Stimulated activated naive B cell treated with anti-CD40 and anti-IgM and Interleukin-4, amounts not matched to agents 10 μg/mL and 1 μg/mL and 100 μg/mL, for 72 hours (primary cell): Measurements from ENCODE around the gene RTP5.

Source experiments
- ATAC-seq, 2 donors: fragments of 150-1000 bp; cut with Tn5 transposase; replicated peaks; 2 replicates each; pipeline ENCODE4 v1.10.0; 2021; ENCODE audit warnings: moderate library complexity in 1 of 2
- DNase-seq: peaks from one replicate; pipeline ENCODE4 v3.0.0; 2021
- H3K27ac Mint-ChIP-seq: one replicate; pipeline ENCODE4 v1.8.0; 2022; ENCODE audit warnings: mild to moderate bottlenecking, mixed read lengths
- H3K27me3 Mint-ChIP-seq, 2 donors: one replicate each; pipeline ENCODE4 v1.8.0; 2022; ENCODE audit warnings: mixed read lengths in 2 of 2
- H3K36me3 Mint-ChIP-seq, 2 donors: one replicate each; pipeline ENCODE4 v1.8.0; 2022; ENCODE audit warnings: mixed read lengths in 2 of 2, mild to moderate bottlenecking in 1 of 2
- H3K4me1 Mint-ChIP-seq, 2 donors: one replicate each; pipeline ENCODE4 v1.8.0; 2022; ENCODE audit warnings: mixed read lengths in 2 of 2, mild to moderate bottlenecking in 1 of 2
- H3K4me3 Mint-ChIP-seq, 2 donors: one replicate each; pipeline ENCODE4 v1.8.0; 2022; ENCODE audit warnings: mild to moderate bottlenecking in 2 of 2, mixed read lengths in 2 of 2, moderate library complexity in 1 of 2
- H3K9me3 Mint-ChIP-seq, 2 donors: one replicate each; pipeline ENCODE4 v1.8.0; 2022; ENCODE audit warnings: mixed read lengths in 2 of 2, mild to moderate bottlenecking in 1 of 2

The RTP5 gene

DNA sequence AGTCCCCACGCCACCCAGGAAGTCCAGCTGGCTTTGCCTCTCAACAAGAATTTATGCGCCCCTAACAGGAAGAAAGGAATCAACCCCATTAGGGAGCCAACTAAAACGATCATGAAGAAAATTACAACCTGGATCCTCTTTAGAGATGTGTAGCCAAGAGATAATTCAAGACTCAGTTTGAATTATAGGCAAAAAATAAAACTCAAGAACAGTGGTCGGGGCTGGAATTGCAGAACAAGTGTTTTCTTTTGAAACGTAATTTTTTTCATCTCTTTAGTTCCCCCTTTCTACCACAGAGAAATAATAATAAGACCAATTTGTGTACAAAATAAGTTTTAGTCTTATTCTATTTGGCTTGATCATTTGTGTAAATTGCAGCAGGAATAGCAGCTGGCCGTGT lies 33.2 kb upstream of the RTP5 start:
- DNase-seq (no peak), ATAC-seq (no peak)
- H3K9me3 Mint-ChIP-seq: peaks cover 5 to 6% of the 10 kb centered on the region in 2 donors
- H3K36me3 Mint-ChIP-seq: no peaks in the 10 kb centered on the region
- peaks cover 9 to 11% of the 10 kb centered on the region in 2 donors for H3K27me3 Mint-ChIP-seq
- no peak overlapping the region for H3K4me3 Mint-ChIP-seq
- no peak overlapping the region for H3K27ac Mint-ChIP-seq
- H3K4me1 Mint-ChIP-seq: peaks cover 0 to 4% of the 10 kb centered on the region in 2 donors

DNA sequence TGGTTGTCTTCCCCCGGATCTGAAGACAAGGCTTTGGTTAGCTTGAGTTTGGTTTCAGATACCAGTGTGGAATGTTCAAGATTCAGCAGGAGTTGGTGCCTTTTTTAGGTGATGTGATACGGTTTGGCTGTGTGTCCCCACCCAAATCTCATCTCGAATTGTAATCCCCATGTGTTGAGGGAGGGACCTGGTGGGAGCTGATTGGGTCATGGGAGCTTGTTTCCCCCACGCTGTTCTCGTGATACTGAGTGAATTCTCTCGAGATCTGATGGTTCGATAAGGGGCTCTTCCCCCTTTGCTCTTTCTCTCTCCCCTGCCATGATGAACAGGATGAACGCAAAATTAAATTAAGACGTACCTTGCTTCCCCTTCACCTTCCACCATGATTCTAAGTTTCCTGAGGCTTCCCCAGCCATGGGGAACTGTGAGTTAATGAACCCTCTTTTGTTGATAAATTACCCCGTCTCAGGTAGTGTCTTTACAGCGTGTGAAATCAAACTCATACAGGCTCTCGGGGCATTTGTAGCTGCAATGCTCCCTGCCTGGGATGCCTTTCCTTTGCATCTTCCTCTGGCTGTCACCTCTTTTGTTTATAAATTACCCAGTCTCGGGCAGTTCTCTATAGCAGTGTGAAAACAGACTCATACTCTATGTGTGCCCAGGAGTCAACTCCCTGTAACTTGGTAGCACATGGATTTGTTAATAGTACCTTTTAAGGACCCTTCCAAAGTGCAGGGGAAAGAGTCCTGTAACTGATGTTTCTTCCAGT lies 32.1 kb upstream of the RTP5 start:
- H3K9me3 Mint-ChIP-seq: peaks cover 5 to 6% of the 10 kb centered on the region in 2 donors
- ATAC-seq (no peak), DNase-seq (no peak)
- H3K4me3 Mint-ChIP-seq: no peak overlapping the region
- H3K27me3 Mint-ChIP-seq: peaks cover 4 to 10% of the 10 kb centered on the region in 2 donors
- H3K4me1 Mint-ChIP-seq: peaks cover 4% of the 10 kb centered on the region in 2 donors
- no peaks in the 10 kb centered on the region for H3K36me3 Mint-ChIP-seq
- no peak overlapping the region for H3K27ac Mint-ChIP-seq

DNA sequence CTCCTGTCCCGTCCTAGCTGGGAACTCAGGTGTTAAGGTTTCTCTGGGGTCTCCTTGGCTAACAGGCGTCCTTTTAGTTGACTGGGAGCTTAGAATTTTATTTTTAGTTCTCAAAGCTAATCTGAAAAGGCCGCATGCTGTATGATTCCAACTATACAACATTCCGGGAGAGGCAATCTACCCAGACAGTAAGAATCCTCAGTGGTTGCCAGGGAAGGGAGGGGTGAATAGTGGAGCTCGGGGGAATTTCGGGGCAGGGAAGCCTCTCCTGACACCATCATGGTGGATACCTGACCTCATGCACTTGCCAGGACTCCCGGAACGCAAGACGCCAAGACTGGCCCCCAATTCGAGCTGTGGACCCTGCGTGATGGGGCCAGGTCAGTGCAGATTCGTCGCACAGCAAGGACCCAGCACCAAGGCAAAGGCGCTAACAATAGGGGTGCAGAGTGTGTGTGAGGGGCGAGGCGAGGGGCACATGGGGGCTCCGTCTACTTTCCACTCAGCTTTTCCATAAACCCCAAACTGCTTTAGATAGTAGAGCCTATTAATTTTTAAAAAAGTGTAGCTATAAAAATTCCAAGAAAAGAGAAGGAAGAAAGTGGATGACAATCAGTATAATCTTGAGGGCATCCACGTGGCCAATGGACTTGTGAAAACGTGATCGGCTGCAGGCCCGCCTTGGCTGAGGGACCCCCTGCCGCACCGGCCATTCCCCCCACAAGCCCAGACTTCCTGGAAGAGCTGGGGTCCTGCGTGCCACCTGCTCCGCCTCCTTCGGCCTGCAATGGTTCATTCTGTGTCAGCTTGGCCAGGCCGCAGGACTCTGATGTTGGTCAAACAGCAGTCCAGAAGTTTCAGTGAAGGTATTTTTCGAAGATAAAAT lies 28.1 kb upstream of the RTP5 start:
- Mint-ChIP-seq H3K4me1 (peaks cover 27 to 39% of the 10 kb centered on the region in 2 donors), H3K9me3 (peaks cover 0 to 1% of the 10 kb centered on the region in 2 donors), H3K4me3 (no peak overlapping the region), H3K36me3 (peaks cover 1 to 3% of the 10 kb centered on the region in 2 donors), H3K27me3 (peaks cover 9% of the 10 kb centered on the region in 2 donors), H3K27ac (no peak overlapping the region)
- ATAC-seq (no peak), DNase-seq (no peak)

DNA sequence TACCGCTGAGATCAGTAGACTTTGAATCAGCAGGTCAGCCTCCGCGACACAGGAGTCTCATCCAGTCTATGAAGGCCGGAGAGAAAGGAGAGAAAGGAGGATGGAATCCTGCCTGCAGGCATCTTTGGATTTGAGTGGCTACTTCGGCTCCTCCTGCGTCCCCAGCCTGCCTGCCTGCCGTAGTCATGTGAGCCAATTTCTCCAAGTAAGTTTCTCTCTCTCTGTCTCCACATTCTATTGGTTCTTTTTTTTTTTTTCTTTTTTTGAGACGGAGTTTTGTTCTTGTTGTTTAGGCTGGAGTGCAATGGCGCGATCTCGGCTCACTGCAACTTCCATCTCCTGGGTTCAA lies 27.5 kb upstream of the RTP5 start:
- Mint-ChIP-seq H3K27me3 (peaks cover 12% of the 10 kb centered on the region in 2 donors), H3K4me1 (peaks cover 29 to 42% of the 10 kb centered on the region in 2 donors), H3K36me3 (peaks cover 2 to 3% of the 10 kb centered on the region in 2 donors), H3K9me3 (peaks cover 0 to 1% of the 10 kb centered on the region in 2 donors), H3K4me3 (no peak overlapping the region), H3K27ac (no peak overlapping the region)
- DNase-seq (no peak), ATAC-seq (no peak)

DNA sequence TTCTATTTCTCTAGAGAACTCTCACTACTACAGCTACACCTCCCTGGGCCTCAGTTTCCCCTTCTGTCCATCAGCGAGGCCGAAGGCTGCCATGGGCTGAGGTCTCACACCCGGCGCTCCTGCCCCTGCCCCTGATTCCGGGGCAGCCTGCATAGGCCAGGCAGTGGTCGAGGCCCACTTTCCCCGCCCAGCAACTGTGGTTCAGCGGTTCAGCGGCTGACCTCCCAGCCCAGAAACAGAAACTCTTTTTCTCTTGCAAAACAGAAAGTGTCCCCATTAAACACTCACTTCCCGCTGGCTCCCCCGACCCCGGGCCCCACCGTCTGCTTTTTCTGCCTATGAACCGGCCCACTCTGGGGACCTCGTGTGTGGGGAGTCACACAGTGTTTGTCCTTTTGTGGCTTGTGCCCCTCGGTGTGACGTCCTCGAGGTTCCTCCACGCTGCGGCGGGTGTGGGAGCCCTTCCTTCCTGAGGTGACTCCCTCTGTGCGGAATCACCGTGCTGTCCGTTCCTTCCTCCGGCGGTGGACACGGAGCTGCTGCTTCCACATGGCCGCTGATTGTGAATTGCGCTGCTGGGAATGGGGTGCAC lies 26.8 kb upstream of the RTP5 start:
- ATAC-seq: peak; percentile 49 to 59
- Mint-ChIP-seq H3K36me3 (peaks cover 3% of the 10 kb centered on the region in 2 donors), H3K4me1 (peaks cover 29 to 42% of the 10 kb centered on the region in 2 donors), H3K4me3 (peak overlapping the region; percentile 79), H3K27me3 (peaks cover 12% of the 10 kb centered on the region in 2 donors), H3K9me3 (peaks cover 0 to 1% of the 10 kb centered on the region in 2 donors), H3K27ac (peak overlapping the region; percentile 94)
- peak; percentile 58 for DNase-seq

DNA sequence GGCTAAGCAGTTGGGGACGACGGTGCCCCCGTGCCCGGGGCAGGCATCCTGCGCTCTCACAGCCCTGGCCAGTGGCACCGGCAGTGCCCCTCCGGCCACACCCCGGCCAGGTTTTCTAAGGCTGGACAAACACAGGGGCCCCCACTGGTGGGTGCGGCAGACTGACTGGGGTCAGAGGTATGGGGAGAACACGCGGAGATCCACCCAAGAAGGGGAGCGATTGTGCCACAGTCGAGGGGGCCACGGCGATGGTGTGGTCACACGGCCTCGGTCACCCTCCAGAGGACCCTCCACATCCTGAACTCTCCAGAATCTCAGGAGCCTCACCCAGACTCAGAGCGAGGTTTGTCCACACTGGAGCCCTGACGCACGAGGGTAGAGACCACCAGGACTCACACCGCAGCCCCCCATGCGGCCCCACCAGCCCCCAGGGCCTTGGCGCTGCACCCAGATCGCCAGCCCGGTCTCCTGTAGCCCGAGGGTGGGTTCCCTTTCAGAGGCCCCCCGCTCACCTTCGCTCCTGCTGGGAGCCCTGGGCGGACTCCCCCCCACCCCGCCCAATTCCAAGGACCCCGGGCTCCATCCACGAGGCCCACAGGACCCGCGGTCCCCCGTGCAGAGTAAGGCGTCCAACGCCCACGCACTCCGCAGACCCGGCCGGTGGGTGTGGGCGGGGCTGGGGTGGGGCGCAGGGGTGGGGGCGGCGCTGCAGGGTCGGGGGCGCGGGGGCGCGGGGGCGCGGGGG lies 26.0 kb upstream of the RTP5 start:
- peaks cover 3% of the 10 kb centered on the region in 2 donors for H3K36me3 Mint-ChIP-seq
- ATAC-seq (peak; percentile 1 to 2), DNase-seq (no peak)
- peaks cover 0 to 1% of the 10 kb centered on the region in 2 donors for H3K9me3 Mint-ChIP-seq
- peak overlapping the region; percentile 94 for H3K27ac Mint-ChIP-seq
- H3K4me1 Mint-ChIP-seq: peaks cover 29 to 42% of the 10 kb centered on the region in 2 donors
- H3K27me3 Mint-ChIP-seq: peaks cover 12% of the 10 kb centered on the region in 2 donors
- peak overlapping the region; percentile 79 for H3K4me3 Mint-ChIP-seq

DNA sequence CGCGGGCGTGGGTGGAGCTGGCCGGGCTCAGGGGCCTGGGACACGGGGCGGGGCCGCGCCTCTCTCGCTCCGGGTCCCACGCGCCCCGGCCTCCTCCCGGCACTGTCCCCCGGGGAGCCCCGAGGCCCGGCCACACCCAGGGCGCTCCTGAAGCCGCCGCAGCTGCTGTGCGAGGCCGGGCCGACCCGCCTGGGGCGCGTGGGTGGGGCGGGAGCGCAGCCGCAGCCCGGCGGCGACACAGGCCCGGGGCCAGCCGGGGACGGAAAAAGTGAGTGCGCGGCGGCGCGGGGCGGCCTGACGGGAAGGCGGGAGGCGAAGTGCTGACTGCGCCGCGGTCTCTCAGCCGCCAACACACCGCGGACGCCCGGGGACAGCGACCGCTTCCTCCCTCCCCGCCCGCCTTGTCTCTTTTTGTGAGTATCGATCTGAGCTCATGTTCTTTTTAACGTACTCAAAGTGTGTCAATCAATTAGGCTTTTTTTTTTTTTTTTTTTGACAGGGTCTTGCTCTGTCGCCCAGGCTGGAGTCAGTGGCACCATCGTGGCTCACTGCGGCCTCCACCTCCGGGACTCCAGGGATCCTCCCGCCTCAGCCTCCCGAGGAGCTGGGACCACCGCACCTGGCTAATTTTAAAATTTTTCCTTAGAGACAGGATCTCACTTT lies 25.3 kb upstream of the RTP5 start:
- DNase-seq (peak; percentile 85), ATAC-seq (peak; percentile 91 to 93)
- peaks cover 28 to 42% of the 10 kb centered on the region in 2 donors for H3K4me1 Mint-ChIP-seq
- peaks cover 5 to 6% of the 10 kb centered on the region in 2 donors for H3K36me3 Mint-ChIP-seq
- H3K4me3 Mint-ChIP-seq: peak overlapping the region; percentile 78
- H3K27ac Mint-ChIP-seq: peak overlapping the region; percentile 94
- H3K9me3 Mint-ChIP-seq: peaks cover 0 to 1% of the 10 kb centered on the region in 2 donors
- H3K27me3 Mint-ChIP-seq: peaks cover 12 to 20% of the 10 kb centered on the region in 2 donors

DNA sequence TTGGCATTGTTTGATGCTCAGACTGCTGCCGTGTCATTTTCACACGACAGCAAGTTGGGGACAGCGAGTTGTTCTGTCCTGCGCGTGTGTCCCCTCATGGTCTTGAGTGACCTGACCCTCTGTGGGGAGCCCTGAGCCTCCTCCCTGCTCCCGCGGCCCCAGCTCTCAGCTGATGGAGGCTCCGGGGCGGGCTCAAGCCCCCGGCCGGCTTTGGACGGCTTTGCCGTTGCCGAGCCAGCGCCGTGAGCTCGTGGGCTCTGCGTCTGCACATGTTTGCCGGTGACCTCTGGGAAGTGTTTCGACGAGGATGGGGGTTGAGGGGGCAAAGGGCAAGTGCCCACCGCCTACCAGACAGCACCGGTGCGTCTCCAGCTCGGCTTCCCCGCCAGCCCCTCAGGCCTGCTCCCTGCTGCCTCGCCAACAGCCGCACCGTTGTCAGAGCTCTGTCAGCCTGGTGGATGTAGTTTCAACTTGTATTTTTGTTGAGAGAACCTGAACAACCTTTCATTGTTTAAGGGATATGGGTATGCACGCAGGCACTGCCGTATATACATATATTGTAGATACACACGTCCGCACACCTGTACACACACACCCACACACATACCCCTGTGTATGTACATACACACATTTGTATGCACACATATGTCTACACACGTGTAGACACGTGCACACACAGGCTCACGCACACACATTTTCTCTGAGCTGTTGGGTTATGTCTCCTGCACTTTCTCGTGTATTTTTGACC lies 24.5 kb upstream of the RTP5 start:
- Mint-ChIP-seq H3K36me3 (peaks cover 5 to 6% of the 10 kb centered on the region in 2 donors), H3K4me3 (peak overlapping the region; percentile 53 to 78), H3K27ac (peak overlapping the region; percentile 65), H3K4me1 (peaks cover 28 to 42% of the 10 kb centered on the region in 2 donors), H3K9me3 (peaks cover 0 to 1% of the 10 kb centered on the region in 2 donors), H3K27me3 (peaks cover 12 to 24% of the 10 kb centered on the region in 2 donors)
- DNase-seq (no peak), ATAC-seq (no peak)

DNA sequence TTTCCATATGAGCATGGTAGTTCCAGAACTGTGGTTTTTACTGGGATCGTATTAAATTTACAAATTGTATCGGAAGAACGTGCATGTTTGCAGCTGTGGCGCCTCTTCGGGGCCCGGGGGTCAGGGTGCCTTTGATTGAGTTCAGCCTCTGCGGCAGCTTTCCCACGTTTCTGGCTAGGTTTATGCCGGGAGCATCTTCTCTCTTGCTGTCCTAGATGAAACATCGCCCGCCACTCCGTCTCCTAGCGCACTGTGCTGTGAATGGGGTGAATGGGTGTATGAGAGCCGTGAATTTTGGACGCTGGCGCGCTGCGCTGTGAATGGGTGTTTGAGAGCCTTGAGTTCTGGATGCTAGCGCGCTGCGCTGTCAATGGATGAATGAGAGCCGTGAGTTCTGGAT lies 23.1 kb upstream of the RTP5 start:
- DNase-seq: no peak
- ATAC-seq: no peak
- H3K4me1 Mint-ChIP-seq: peaks cover 28 to 42% of the 10 kb centered on the region in 2 donors
- no peak overlapping the region for H3K27ac Mint-ChIP-seq
- H3K27me3 Mint-ChIP-seq: peaks cover 12 to 24% of the 10 kb centered on the region in 2 donors
- H3K4me3 Mint-ChIP-seq: no peak overlapping the region
- peaks cover 5 to 8% of the 10 kb centered on the region in 2 donors for H3K36me3 Mint-ChIP-seq
- peaks cover 0 to 1% of the 10 kb centered on the region in 2 donors for H3K9me3 Mint-ChIP-seq

DNA sequence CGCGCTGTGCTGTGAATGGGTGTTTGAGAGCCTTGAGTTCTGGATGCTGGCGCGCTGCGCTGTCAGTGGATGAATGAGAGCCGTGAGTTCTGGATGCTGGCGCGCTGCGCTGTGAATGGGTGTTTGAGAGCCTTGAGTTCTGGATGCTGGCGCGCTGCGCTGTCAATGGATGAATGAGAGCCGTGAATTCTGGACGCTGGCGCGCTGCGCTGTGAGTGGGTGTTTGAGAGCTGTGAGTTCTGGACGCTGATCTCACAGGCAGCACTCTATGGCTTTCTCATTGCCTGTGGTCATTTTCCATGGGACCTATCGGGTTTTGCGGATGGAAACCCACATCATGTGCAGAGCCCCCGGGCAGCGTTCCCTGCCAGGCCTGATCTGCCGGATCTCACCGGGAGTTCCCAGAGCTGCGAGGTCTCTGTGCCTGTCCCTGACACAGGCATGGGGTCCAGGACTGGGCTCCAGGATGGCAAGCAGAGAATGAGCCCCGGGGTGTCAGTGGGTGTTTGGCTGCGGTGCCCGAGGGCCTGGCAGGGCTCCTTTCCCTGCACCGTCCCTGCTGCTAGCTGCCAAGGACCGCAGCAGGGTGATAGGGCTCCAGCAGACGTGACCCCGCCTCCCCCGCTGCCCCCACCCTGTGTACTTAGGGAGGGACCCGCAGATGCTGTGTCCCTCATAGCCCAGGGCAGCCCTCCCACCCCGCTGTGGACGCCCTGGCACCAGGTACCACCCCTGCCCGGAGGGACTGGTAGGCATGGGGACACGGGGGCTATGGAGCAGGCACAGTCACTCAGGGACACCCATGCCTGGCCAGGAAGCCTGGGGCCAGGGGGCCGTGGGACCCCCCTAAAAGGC lies 20.5 kb upstream of the RTP5 start:
- H3K4me1 Mint-ChIP-seq: peaks cover 18 to 27% of the 10 kb centered on the region in 2 donors
- no peak overlapping the region for H3K27ac Mint-ChIP-seq
- no peak for DNase-seq
- peaks cover 8 to 37% of the 10 kb centered on the region in 2 donors for H3K27me3 Mint-ChIP-seq
- no peaks in the 10 kb centered on the region for H3K9me3 Mint-ChIP-seq
- H3K36me3 Mint-ChIP-seq: peaks cover 9 to 13% of the 10 kb centered on the region in 2 donors
- ATAC-seq: no peak
- H3K4me3 Mint-ChIP-seq: no peak overlapping the region

DNA sequence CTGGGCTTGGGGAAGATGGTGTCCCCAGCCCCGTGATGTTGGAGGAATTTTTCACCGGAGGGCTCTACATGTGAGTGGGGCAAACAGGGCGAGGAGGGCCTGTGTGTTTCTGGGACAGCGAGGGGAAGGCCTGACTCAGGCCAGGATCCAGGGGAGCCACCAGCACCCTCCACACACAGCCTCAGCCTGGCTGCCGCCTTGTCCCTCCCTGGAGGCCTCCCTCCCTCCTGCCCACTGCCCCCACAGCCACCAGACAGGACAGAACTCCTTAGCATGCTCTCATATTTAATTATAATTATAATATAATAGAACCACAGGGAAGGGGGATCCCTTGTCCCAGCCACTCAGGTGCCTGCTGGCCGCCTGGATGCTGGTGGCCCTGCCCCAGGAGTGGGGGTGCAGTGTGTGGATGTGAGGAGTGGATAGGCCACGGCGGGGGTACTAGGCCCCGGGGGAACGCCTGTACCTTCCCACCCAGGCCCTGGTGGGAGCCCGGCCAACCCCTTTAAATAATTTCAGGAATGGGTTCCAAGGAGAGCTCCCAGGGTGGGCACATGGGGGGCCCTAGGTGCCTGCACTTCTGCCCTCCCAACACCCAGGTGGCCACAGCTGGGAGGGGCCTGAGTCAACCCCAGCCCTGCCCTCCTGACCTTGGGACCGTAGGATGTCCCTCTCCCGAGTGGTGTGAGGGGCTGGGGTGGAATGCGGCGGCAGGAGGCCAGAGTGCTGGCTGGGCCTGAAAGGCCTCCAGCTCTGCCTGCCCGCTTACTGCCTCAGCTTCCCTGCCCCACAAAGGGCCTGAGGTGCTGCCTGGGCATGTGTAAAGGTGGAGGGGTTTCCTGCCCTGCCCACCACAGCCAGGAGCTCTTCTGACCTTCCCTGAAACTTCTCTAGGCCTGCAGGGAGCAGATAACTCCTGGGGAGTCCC lies 19.6 kb upstream of the RTP5 start:
- Mint-ChIP-seq H3K4me3 (no peak overlapping the region), H3K4me1 (peaks cover 16 to 18% of the 10 kb centered on the region in 2 donors), H3K27ac (no peak overlapping the region), H3K36me3 (peaks cover 9 to 13% of the 10 kb centered on the region in 2 donors), H3K27me3 (peaks cover 8 to 37% of the 10 kb centered on the region in 2 donors), H3K9me3 (no peaks in the 10 kb centered on the region)
- no peak for ATAC-seq
- DNase-seq: no peak
